Lung microvascular endothelial cell (primary cell): ENCODE results near the gene ARHGAP22. TPM values are rescaled to one million over a fixed set of nuclear protein-coding genes. Genes with fewer than 3 reads are reported as not detected.
"Not testable (repeated sequence)": the region's sequence is repeated elsewhere in the genome, so short reads cannot be mapped to it uniquely, and the experiment has no call there.

Experiments used
- DNase-seq, 2 donors: peaks; one replicate each; pipeline versions ENCODE4 v3.0.0 to v3.0.0-alpha.2; 2010; ENCODE audit warnings: low read depth in 2 of 2
- total RNA-seq: library from RNA; depleted of rRNA; stranded (reverse); fragments of >200 nt; gene quantifications from 2 replicates; pipeline ENCODE4 v1.2.1, GENCODE V29; 2014

Gene ARHGAP22
- total RNA-seq, 1 donor from 2014 or later = 1.4 TPM

DNA sequence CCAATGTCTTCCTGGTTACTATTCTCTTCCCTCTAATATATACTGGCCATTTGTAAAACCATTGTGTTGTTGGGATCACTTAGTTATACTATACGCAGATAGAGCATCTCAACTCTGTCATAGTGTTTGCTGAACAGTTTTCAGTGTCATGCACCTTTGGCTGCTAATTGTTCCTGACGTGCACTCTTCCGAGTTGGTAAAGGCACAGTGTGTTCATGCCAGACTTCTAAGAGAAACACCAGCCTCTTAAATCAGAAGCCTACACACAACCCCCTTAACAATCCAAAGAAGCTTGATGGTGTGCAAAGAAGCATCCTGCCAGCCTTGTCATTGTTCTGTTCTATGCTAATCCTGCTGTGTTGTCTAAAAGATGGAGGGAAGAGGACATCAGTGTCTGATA, 167.3 kb downstream of the ARHGAP22 start:
- DNase-seq = no peak

DNA sequence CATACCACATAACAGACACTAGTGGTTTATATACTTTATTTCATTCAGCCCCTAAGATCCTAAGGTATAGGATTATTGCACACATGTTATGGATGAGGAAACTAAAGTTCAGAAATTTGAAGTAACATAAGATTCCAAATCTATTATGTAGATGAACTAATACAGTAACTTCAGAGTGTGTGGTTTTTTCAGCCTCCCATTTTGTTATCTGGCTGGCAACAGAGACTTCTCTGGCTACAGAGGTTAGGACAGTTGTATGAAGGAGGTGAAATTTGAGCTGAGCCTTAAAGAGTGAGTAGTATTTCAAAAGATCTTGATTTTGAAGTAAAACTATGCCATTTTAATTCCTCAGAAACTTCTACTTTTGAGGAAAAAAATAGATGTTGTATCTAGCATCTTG, 173.0 kb downstream of the ARHGAP22 start:
- DNase-seq = no peak

DNA sequence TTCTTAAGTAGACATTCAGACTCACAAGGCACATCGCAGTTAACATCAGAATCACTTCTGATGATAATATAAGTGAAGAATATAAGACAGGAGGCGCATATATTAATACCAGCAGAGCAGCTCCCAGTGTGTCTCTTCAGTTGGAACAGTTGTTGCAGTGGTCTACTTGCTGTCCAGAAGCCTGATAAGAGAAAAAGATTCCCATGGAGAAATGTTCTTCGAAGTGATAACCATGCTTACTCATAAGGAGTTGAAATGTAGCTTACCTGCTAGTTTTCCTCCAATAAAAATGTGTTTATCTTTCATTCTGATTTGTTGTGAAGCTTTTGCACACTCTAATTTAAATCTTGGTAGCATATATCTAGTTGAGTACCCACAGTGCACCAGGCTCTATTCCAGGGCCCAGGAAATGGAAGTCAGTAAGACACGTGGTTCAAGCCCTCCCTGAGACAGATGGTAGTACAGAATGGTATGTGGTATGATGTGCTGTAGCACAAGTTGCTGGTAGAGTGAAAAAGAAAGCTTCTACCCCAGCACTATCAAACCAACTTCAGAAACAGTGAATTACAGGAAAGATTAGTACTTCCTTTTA, 174.4 kb downstream of the ARHGAP22 start:
- peak in 1 of 2 donors; percentile 38 for DNase-seq

DNA sequence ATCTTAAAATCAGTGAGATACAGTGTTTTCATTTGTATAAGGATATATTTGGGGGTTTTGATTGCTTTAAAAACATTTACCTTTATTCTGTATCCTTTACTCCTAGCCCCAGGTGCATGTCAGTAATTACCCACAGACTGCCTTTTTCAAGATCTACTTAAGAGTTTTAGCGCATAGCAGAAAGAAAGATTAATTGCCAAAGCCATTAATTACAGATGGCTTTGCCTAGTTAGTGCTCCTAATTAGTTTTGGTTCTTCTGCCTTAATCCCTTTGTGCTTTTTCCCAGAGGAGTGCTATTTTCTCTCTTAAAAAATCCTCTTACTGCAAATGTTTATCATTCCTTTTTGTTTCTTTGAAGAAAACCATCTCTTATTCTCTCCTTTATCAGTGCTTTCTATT, 175.6 kb downstream of the ARHGAP22 start:
- no peak for DNase-seq

DNA sequence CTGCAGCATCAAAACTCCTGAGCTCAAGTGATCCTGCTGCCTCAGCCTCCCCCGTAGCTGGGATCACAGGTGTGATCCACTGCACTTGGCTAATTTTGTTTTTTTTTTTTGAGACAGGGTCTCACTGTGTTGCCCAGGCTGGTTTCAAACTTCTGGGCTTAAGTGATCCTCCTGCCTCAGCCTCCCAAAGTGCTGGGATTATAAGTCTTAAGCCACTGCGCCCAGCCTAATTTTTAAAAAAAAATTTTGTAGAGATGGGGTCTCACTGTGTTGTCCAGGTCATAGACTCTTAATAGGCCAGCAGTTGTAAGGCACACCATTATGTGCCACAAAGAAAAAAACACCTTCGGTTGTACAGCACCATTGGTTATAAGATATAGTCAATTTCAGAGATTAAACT, 176.0 kb downstream of the ARHGAP22 start:
- DNase-seq = no peak

DNA sequence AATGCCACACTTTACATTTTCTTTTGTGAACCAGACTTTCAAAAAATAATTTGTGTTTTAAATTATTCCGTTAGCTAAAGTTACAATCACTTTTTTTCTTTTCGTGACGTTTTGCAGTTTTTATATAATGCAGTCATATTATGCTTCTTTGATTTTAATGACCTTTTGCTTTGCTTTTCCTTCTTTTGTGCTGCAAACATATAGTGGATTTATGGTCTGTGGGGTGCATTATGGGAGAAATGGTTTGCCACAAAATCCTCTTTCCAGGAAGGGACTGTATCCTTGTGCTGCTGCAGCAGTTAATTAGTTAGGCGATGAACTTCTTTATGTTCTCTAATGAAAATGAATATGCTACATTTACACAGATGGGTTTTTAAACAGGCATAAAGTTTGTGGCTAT, 181.0 kb downstream of the ARHGAP22 start:
- no peak for DNase-seq

DNA sequence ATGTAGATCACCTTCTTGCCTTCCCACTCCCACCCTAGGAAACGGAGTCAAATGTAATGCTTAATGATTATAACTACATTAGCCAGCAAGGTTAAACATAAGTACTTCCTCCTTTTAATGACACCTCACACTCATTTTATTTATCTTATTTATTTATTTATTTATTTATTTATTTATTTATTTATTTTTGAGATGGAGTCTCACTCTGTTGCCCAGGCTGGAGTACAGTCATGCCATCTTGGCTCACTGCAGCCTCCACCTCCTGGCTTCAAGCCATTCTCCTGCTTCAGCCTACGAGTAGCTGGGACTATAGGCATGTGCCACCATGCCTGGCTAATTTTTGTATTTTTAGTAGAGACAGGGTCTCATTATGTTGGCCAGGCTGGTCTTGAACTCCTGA, 183.0 kb downstream of the ARHGAP22 start:
- DNase-seq = not testable (repeated sequence)

DNA sequence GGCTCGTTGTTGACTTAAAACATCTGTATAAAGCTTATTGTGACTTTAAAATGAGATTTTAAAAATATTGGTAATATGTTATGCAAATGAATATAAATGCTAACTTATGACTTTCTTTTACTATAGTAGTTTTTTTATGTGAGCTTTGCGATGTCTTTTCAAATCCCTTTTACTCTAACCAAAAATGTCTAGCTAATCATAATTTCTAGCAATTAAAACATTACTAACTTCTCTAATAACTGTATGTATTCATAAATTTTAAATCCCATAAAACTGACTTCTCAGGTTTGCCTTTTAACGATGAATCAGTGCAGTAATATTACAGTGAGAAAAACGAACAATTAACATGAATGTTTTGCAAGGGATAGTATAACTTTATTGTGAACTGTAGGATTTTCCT, 185.2 kb downstream of the ARHGAP22 start:
- no peak for DNase-seq

DNA sequence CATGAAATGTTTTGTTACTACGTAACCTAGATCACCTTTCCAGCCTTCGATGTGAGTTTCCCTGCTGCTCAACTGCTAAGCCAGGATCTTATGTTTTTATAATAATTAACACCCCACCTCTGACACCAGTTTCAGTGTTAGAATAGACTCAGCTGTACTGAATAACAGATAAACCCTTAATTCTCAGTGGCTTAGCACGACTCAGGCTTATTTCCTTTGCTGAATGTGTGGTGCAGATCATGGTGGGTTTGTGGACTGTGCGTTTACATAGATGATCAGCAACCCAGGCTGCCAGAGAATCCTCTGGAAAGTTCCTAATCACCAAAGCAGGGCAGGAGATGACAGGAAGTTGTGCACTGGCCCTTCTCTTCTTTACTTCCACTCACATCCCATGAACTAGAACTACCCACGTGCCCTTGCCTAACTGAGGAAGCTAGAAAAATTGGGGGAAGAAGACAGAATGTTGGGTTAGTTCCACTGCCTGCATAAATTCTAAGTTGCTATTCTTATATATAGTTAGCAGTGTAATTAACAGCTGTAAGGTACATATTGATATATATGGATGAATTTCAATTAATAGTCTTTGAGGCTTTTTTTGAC, 186.6 kb downstream of the ARHGAP22 start:
- DNase-seq = peak in 1 of 2 donors; percentile 19

DNA sequence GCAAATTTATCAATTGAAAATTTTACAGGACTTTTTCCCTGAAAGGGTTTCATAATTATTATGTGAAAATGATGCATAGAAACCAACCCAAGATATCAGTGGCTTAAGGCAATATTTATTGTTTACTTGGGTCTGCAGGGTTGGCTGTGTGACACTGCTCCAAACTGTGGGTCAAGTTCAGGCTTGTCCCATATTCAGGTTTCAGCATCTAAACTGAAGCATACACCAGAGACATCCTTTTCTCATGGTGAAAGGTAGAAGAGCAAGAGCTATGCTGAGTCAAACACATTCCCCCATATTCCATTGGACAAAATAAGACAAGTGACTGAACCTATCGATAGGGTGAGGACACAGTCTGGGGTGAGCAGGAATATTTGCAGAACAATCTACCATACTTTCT, 187.5 kb downstream of the ARHGAP22 start:
- no peak for DNase-seq

DNA sequence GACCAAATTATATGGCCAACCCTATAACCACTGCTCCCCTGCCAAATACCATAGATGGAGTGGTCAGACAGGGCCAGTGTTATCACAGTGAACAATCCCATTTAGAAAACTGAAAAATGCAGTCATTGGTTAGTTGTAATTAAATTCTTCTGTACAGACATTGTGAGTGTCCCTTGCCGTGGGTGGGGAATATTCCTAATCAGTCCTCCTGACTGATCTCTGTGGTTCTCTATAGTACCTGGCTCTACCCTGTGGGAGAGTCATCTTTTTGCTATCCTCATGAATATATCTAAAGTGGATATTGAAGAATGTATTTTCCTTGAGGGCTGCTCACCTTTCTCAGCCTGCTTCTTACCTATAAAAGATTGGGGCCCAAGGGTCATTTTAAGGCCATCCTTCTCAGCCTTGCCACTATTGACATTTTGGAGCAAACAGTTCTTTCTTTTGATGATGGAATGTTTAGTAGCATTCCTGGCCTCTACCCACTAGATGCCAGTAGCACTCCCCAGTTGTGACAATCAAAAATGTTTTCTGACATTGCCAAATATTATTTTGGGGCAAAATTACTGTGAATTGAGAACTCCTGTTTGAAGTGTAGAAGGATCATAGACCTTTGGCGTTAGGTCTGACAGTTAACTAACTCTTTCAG, 188.2 kb downstream of the ARHGAP22 start:
- DNase-seq = no peak

DNA sequence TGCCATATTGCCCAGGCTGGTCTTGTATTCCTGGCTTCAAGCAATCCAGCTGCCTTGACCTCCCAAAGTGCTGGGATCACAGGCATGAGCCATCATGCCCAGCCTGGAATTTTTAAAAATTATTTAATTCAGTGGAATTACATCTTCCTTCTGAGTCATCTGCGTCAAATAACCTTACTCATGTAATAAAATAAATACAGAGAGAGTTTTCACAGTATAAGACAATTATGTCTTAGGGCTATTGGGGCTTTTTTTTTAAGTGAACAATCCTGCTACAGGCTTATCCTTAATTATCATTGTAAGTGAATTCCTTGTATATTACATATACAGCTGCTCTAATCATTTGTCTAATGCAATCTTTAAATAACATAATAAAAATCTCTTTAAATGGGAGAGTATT, 190.1 kb downstream of the ARHGAP22 start:
- peak in 1 of 2 donors; percentile 41 for DNase-seq

DNA sequence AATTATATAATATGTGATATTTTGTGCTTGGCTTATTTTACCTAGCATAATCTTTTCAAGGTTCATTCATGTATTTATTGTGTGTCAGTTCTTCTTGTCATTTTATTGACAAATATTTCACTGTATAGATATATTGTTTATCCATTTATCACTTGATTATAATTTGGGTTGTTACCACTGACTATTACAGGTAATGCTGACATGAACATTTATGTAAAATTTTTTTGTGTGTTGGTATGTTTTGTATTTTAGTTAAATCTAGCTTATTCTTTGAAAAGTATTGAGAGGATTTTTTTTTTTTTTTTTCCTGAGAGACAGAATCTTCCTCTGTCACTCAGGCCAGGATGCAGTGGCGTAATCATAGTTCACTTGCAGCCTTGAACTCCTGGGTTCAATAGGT, 190.7 kb downstream of the ARHGAP22 start:
- DNase-seq = no peak

DNA sequence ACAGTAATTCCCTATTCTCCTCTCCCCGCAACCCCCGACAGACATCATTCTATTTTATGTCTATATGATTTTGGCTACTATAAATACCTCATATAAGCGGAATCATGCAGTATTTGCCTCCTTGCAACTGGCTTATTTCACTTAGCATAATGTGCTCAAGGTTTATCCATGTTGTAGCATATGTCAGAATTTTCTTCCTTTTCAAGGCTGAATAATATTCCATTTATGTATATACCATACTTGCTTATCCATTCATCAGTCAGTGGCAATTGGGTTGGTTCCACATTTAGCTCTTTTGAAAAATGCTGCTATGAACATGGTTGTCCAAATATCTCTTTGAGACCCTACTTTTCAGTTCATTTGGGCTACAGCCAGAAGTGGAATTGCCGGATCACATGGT, 191.9 kb downstream of the ARHGAP22 start:
- DNase-seq = no peak

DNA sequence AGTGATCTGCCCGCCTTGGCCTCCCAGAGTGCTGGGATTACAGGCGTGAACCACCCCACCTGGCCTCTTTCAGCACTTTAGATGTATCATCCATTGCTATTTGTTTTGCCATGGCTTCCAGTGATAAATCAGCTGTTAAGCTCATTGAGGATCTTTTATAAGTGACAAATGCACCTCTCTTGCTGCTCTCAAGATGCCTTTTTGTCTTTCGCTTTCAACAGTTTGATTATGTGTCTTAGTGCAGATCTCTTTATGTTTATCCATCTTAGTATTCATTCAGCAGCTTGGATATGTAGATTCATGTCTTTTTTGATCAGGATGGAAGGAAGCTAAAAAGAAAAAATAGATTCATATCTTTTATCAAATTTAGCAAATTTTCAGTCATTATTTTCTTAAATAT, 192.8 kb downstream of the ARHGAP22 start:
- DNase-seq = no peak

DNA sequence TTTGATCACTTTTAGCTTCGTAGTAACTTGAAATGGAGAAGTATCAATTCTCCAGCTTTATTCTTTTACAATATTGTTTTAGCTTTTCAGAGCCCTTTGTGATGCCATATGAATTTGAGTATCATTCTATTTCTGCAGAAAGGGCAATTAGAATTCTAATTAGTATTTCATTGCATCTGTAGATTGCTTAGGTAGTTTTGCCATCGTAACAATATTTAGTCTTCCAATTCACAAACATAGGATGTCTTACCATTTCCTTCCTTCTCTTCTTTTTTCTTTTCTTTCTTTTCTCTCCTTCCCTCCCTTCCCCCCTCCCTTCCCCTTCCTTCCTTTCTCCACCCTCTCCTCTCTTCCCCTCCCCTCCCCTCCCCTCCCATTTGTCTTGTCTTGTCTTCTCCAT, 193.4 kb downstream of the ARHGAP22 start:
- no peak for DNase-seq

DNA sequence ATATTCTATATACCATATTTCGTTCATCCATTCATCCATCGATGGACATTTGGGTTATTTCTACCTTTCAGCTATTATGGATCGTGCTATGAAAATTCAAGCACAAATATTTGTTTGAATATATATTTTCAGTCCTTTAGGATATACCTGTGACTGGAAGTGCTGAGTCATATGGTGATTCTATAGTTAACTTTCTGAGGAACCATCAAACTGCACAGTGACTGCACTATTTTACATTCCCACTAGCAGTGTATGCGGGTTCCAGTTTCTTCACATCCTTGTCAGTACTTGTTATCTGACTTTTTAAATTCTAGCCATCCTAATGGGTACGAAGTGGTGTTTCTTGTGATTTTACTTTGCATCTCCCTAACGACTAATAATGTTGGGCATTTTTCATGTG, 194.4 kb downstream of the ARHGAP22 start:
- DNase-seq = no peak

DNA sequence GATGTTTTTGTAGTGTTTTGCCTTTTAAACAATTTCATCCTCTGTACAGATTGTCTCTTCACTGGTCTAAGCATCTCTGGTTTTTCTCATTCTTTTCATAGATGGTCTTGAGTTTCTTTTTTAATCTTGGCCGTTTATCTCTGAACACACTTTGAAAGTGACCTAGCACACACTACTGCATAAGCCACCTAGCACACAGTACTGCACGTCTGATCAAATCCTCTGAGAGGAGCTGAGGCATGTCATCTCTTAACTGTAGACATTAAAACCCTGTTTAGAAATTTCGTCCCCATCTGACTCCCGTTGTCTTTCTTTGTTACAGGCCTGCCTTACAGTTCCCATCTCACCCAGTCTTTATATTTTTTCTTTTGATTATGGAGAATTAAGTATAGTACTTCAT, 198.2 kb downstream of the ARHGAP22 start:
- no peak for DNase-seq

DNA sequence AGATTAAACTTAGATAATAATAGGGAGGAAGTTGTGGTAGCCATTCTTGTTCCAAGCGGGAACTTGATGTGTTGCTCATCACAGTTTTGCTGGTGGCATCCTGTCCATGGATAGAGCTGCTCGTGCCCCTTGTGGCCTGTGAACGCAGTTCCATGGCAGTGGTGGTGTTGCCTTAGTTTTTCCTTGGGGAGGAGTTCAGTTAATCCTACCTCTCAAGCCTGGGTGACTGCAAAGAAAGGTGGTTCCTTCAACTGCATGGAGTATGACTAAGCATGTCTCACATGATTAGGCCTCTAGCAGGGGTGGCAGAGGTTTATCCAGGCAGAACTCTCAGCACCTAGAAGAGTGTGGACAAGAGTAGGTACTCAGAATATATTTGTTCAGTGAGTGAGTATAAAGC, 198.7 kb downstream of the ARHGAP22 start:
- peak in 1 of 2 donors; percentile 64 for DNase-seq

DNA sequence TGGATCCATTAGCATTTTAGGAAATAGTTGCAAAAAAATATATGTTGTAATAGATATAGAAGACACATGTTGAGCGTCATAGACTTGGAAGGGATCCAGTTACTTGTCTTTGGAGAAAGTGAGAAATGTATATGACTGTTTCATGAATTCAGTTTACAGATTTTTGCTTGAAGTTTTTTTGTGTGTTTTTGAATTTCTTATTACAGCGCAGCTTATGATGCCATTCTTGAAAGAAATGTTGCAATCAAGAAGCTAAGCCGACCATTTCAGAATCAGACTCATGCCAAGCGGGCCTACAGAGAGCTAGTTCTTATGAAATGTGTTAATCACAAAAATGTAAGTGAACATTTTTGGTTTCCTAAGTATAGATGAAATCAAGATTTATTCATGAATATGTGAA, 200.2 kb downstream of the ARHGAP22 start:
- no peak for DNase-seq

DNA sequence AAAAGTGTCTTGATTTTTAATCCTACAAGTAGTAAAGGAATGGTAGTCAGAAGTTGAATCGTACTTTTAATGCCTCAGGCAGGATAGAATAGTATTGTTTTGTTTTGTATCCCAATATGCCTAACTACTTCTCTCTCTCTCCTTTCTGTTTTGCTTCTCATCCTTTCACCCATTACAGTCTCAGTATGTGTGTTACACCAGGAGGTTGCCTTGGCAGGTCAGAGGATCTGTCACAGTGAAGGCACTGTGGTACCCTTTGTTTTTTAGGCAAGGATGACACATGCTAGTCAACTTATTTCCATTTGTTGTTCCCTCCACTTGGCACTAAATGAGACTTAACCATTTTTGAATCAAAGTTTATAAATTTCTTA, 204.0 kb downstream of the ARHGAP22 start:
- no peak for DNase-seq

DNA sequence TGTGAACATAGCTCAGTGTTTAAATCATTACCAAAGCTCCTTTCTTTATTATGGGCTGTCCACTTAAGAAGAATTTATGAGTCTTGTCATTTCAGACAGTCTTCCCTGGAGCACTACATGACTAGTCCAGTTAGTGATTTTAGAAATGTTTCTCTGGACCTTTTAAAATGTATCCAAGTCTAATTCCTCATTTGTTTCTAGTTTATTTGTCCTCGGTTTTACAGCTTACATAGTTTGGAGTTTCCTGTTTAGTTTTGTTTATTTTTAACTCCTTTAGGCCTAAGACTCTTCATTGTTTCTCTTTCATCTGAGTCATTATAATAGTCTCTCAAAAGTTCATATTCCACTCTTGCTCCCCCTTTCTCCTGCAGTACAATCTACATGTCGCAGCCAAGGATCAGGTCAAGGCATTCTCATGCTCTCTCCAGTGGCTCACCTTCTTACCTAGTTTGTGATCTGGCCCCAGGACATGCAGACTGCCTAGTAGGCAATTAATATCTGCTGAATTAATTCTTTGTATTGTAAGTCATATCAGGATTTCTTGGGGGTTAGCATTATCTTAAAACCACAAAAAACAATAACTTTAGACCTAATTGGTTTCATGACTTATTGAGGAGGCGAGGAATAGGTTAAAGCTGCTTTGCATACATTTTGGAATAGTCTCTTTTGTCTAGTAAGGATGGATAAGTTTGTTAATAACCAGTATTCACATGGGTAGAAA, 204.6 kb downstream of the ARHGAP22 start:
- peak in 1 of 2 donors; percentile 47 for DNase-seq

DNA sequence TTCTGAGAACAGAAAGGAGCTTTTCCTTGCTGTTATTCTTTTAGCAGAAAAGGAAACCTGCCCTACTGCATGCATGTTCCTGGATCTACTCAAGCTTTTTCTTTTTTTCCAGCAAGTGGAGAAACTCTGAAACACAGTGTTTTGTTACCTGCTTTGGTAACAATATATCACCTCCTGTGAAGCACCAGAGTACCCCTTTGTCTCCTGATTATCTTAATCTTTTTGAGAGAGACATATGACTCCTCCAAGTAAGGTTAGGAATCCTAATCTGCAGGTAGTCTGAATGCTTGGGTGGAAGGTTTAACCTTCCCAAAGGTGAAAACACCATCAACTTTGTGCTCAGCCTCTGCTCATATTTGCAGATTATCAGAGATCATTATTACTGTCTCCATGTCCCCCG, 205.3 kb downstream of the ARHGAP22 start:
- no peak for DNase-seq
